NCI-H1436 treated with DMSO at 0.1 percent for 48 hours (cell line): Measurements from ENCODE around the gene HHIPL1.

Experiments used
- DNase-seq: peaks from one replicate; lab custom pipeline; 2025; lab: John Stamatoyannopoulos, UW

Gene HHIPL1

GRCh38 chr14:99716091-99716849 lies 71.3 kb downstream of the HHIPL1 start:
- DNase-seq, result no peak

- DNase-seq, result no peak
Measured at GRCh38 chr14:99716850-99717681, 72.1 kb downstream of the HHIPL1 start.

GRCh38 chr14:99717682-99718013 lies 72.7 kb downstream of the HHIPL1 start:
- no peak for DNase-seq

- DNase-seq, result peak; percentile 77
Measured at GRCh38 chr14:99718031-99718810, 73.3 kb downstream of the HHIPL1 start.

- no peak for DNase-seq
Measured at GRCh38 chr14:99718811-99719192, 73.9 kb downstream of the HHIPL1 start.

- no peak for DNase-seq
Measured at GRCh38 chr14:99720941-99721791, 76.2 kb downstream of the HHIPL1 start.

- no peak for DNase-seq
Measured at GRCh38 chr14:99721792-99722516, 77.0 kb downstream of the HHIPL1 start.

- no peak for DNase-seq
Measured at GRCh38 chr14:99722741-99723140, 77.8 kb downstream of the HHIPL1 start.

GRCh38 chr14:99724196-99724891 lies 79.4 kb downstream of the HHIPL1 start:
- no peak for DNase-seq

GRCh38 chr14:99724939-99725773 lies 80.2 kb downstream of the HHIPL1 start:
- no peak for DNase-seq

- no peak for DNase-seq
Measured at GRCh38 chr14:99725774-99726537, 81.0 kb downstream of the HHIPL1 start.

GRCh38 chr14:99726538-99727095 lies 81.7 kb downstream of the HHIPL1 start:
- DNase-seq, result no peak

GRCh38 chr14:99727096-99727870 lies 82.4 kb downstream of the HHIPL1 start:
- no peak for DNase-seq

GRCh38 chr14:99728231-99728920 lies 83.4 kb downstream of the HHIPL1 start:
- no peak for DNase-seq

GRCh38 chr14:99728981-99729451 lies 84.1 kb downstream of the HHIPL1 start:
- DNase-seq, result no peak
